MCF 10A (cell line): ENCODE results near the gene SMIM41. TPM values are rescaled to one million over a fixed set of nuclear protein-coding genes. Genes with fewer than 3 reads are reported as not detected.

Experiments used
- BruUV-seq: library from RNA; stranded (reverse); fragments of 400-500 nt; replicated peaks from 2 replicates; lab custom pipeline; 2021; lab: Mats Ljungman, UMichigan
- CTCF ChIA-PET: fragments of 300-600 bp; sonication (Branson Sonifier 250); formaldehyde crosslinking; extraction: SDS; loops from one replicate; lab custom pipeline; 2021; ENCODE audit warnings: antibody characterized with exemption, inconsistent platforms; lab: Yijun Ruan, JAX
- POLR2A ChIA-PET: fragments of 300-600, 350-650 bp; sonication (Branson Sonifier 250); formaldehyde crosslinking; extraction: SDS; loops from one replicate; lab custom pipeline; 2020; ENCODE audit warnings: antibody characterized with exemption, inconsistent platforms; lab: Yijun Ruan, JAX
- DNase-seq: peaks from one replicate; pipeline ENCODE4 v3.0.0-alpha.2; 2018; ENCODE audit not compliant: unreplicated experiment
- H3K27ac Mint-ChIP-seq: one replicate; pipeline ENCODE4 v1.8.0; 2022; ENCODE audit warnings: mild to moderate bottlenecking, low read depth, mixed read lengths; ENCODE audit not compliant: unreplicated experiment
- H3K27me3 Mint-ChIP-seq: one replicate; pipeline ENCODE4 v1.8.0; 2022; ENCODE audit warnings: mixed read lengths; ENCODE audit not compliant: insufficient read depth, unreplicated experiment
- H3K36me3 Mint-ChIP-seq: one replicate; pipeline ENCODE4 v1.8.0; 2022; ENCODE audit warnings: mild to moderate bottlenecking, moderate library complexity, mixed read lengths; ENCODE audit not compliant: insufficient read depth, unreplicated experiment
- H3K4me1 Mint-ChIP-seq: one replicate; pipeline ENCODE4 v1.8.0; 2022; ENCODE audit warnings: mixed read lengths; ENCODE audit not compliant: insufficient read depth, unreplicated experiment
- H3K4me3 Mint-ChIP-seq: one replicate; pipeline ENCODE4 v1.8.0; 2022; ENCODE audit warnings: mild to moderate bottlenecking, moderate library complexity, mixed read lengths; ENCODE audit not compliant: unreplicated experiment
- H3K9me3 Mint-ChIP-seq: one replicate; pipeline ENCODE4 v1.8.0; 2022; ENCODE audit warnings: mixed read lengths; ENCODE audit not compliant: unreplicated experiment
- CTCF ChIP-seq: fragments of 200-600 bp; IDR thresholded peaks from one replicate; pipeline ENCODE4 v1.8.0; 2022; ENCODE audit warnings: antibody characterized with exemption, mild to moderate bottlenecking; ENCODE audit not compliant: unreplicated experiment
- intact Hi-C: fragments of 100-400 bp; cut with micrococcal nuclease; formaldehyde crosslinking; loops from 2 replicates; pipeline ENCODE4 v1.14.1; 2022
- total RNA-seq: library from RNA; stranded (reverse); gene quantifications from 2 replicates; pipeline ENCODE4 v1.2.3, GENCODE V29; 2022

SMIM41 gene
- total RNA-seq, 1 experiment from 2014 or later, result not detected

- TF ChIP-seq CTCF, result no peak
- no peak overlapping the region for H3K4me3 Mint-ChIP-seq
- no peaks in the 10 kb centered on the region for H3K27me3 Mint-ChIP-seq
- ChIA-PET POLR2A (interaction anchor here (0.5 to 13.5 kb wide), 17 partner anchors 8 to 936 kb away, joined by 3 to 373 read pairs (median 4); partner anchors contain the start of gene KRT5), CTCF (interaction anchor here (0.6 to 13.9 kb wide), 26 partner anchors 10 to 1208 kb away, joined by 3 to 313 read pairs (median 4); partner anchors contain the start of gene KRT5)
- H3K9me3 Mint-ChIP-seq, result no peaks in the 10 kb centered on the region
- peak overlapping the region; percentile 97 for H3K27ac Mint-ChIP-seq
- DNase-seq, result no peak
- intact Hi-C loops, result loop anchor here (5.0 kb wide), 2 partner anchors 228 to 248 kb away; no protein-coding TSS in a partner anchor
- BruUV-seq, result no TSS peak
- H3K4me1 Mint-ChIP-seq, result peaks cover 58% of the 10 kb centered on the region
- no peaks in the 10 kb centered on the region for H3K36me3 Mint-ChIP-seq
Measured at GRCh38 chr12:52144512-52145227, 65.2 kb downstream of the SMIM41 start.

GRCh38 chr12:52145228-52146088, 66.0 kb downstream of the SMIM41 start:
- peak overlapping the region; percentile 26 for H3K4me3 Mint-ChIP-seq
- ChIA-PET CTCF (interaction anchor here (0.6 to 13.9 kb wide), 13 partner anchors 12 to 835 kb away, joined by 3 to 313 read pairs (median 7); no protein-coding TSS in a partner anchor), POLR2A (interaction anchor here (1.1 to 13.5 kb wide), 9 partner anchors 10 to 739 kb away, joined by 3 to 373 read pairs (median 7); partner anchors contain the start of gene KRT5)
- TF ChIP-seq CTCF, result no peak
- H3K4me1 Mint-ChIP-seq, result peaks cover 66% of the 10 kb centered on the region
- no peak for DNase-seq
- H3K27me3 Mint-ChIP-seq, result no peaks in the 10 kb centered on the region
- peak overlapping the region; percentile 97 for H3K27ac Mint-ChIP-seq
- no peaks in the 10 kb centered on the region for H3K36me3 Mint-ChIP-seq
- no peaks in the 10 kb centered on the region for H3K9me3 Mint-ChIP-seq
- BruUV-seq, result no TSS peak
- intact Hi-C loops, result no loop called here

GRCh38 chr12:52146089-52146821, 66.8 kb downstream of the SMIM41 start:
- Mint-ChIP-seq H3K27ac (peak overlapping the region; percentile 97), H3K36me3 (no peaks in the 10 kb centered on the region), H3K27me3 (no peaks in the 10 kb centered on the region), H3K4me3 (peak overlapping the region; percentile 26), H3K9me3 (no peaks in the 10 kb centered on the region), H3K4me1 (peaks cover 74% of the 10 kb centered on the region)
- ChIA-PET CTCF (interaction anchor here (0.6 to 13.9 kb wide), 14 partner anchors 10 to 834 kb away, joined by 3 to 313 read pairs (median 6); no protein-coding TSS in a partner anchor), POLR2A (interaction anchor here (0.6 to 13.5 kb wide), 15 partner anchors 9 to 803 kb away, joined by 3 to 373 read pairs (median 7); partner anchors contain the start of genes KRT18, KRT5, KRT6A and KRT80)
- DNase-seq, result no peak
- intact Hi-C loops, result no loop called here
- TF ChIP-seq CTCF, result no peak
- BruUV-seq, result no TSS peak
